ENCODE results near the gene TMEM108.

DNA sequence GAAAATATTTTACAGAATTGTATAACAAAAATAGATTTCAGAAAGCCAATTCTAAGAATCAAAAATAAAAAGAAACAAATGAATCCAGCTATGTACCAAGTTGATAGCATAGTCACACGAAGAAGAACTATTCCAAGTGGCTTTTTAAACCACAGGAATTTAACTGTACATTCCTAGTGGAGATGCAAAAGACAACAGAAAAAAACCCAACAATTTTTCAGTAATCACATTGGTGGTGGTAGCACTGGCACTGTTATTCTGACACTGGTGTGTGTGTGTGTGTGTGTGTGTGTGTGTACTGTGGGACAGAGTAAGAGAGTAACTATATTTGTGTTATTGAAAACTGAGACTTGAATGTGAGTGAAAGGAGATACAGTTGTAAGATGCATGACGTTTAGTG, 370.8 kb downstream of the TMEM108 start:
- TF ChIP-seq, protein P1, sequence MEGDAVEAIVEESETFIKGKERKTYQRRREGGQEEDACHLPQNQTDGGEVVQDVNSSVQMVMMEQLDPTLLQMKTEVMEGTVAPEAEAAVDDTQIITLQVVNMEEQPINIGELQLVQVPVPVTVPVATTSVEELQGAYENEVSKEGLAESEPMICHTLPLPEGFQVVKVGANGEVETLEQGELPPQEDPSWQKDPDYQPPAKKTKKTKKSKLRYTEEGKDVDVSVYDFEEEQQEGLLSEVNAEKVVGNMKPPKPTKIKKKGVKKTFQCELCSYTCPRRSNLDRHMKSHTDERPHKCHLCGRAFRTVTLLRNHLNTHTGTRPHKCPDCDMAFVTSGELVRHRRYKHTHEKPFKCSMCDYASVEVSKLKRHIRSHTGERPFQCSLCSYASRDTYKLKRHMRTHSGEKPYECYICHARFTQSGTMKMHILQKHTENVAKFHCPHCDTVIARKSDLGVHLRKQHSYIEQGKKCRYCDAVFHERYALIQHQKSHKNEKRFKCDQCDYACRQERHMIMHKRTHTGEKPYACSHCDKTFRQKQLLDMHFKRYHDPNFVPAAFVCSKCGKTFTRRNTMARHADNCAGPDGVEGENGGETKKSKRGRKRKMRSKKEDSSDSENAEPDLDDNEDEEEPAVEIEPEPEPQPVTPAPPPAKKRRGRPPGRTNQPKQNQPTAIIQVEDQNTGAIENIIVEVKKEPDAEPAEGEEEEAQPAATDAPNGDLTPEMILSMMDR (conservative IDR thresholded peaks at IDR 0.05; ENCODE audit: low read length) = no peak
- no peak for TF ChIP-seq EZH2phosphoT487 (IDR thresholded peaks at IDR 0.05; ENCODE audit: borderline replicate concordance, low read depth, low read length)
